ENCODE measurements around the gene STX12. TPM values are rescaled to one million over a fixed set of nuclear protein-coding genes. Genes with fewer than 3 reads are reported as not detected.

STX12 gene
- total and polyA plus RNA-seq, 2 of the 4 experiments (the other 2 are of a cell fraction): 28.6 to 54.8 TPM

DNA sequence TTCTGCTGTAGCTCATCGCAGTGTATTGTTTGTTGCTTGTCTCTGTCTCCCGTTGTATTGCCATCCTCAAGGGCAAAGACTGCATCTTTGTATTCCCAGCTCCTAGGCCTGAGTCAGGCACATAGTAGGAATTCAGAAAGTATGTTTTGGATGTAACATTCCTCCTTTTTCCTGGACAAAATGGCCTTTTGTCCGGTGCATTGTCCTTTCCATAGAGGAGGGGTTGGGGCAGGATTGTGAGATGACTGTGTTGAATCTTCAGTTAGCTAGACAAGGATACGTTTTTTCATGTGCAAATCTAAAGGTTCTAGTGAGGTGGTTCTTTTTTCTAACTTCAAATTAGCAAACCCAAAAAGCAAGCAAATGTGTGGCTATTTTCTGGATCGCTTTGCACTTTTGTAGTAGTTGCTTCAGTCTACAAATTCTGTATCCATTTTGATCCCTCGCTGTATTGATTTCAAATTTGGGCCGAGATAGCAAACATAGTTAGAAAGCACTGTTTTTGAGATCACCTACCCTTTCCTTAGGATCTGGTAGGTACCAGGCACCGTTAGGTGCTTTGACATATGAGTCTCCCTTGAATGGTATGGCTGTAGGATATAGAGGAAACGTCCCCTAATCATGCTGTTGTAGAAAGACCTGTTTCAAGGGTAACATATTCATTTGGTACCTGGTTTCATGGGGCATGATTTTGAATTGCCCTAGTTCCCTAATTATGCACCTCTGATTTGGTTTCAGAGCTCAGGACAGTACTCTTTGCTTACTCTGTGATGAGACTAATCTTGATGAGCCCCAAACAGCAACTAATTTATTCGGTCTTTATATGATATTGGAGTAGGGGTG is 58.8 kb downstream of the STX12 start:
- Histone ChIP-seq H2BK15ac (ENCODE audit: low read depth, low read length) (no peak overlapping the region), H2BK5ac (ENCODE audit: low read depth, low read length, poor library complexity, severe bottlenecking) (peak overlapping the region; percentile 19), H3K9me3 (ENCODE audit: control insufficient read depth, insufficient read depth, low read length) (no peaks in the 10 kb centered on the region), H2BK120ac (ENCODE audit: low read depth, low read length) (no peak overlapping the region), H3K18ac (ENCODE audit: low read depth, low read length) (no peak overlapping the region), H3K4me3 (ENCODE audit: insufficient read depth, low read depth, low read length) (peak overlapping the region; percentile 98), H4K20me1 (ENCODE audit: insufficient read depth, low read length) (no peaks in the 10 kb centered on the region; the same call in 1 of the 2 replicates), H3K56ac (ENCODE audit: extremely low read depth, insufficient read depth, low read length) (peak overlapping the region; percentile 77; the same call in 1 of the 2 replicates), H3K9me1 (ENCODE audit: insufficient read depth, low read length) (no peaks in the 10 kb centered on the region; the same call in 1 of the 2 replicates), H2AK5ac (ENCODE audit: low read depth, low read length) (peak overlapping the region; percentile 74; the same call in 1 of the 2 replicates), H3K27me3 (ENCODE audit: control insufficient read depth, insufficient read depth, low read length) (no peaks in the 10 kb centered on the region), H3K23ac (ENCODE audit: low read depth, low read length) (peak overlapping the region; percentile 93), H2AFZ (replicated peaks; ENCODE audit: low read length, poor library complexity) (no peak overlapping the region), H2AK9ac (replicated peaks; ENCODE audit: low read depth, low read length, poor library complexity) (no peak overlapping the region), H3K27ac (ENCODE audit: insufficient read depth, low read length) (peak overlapping the region; percentile 31), H3K9ac (ENCODE audit: low read depth, low read length) (peak overlapping the region; percentile 79), H3K14ac (replicated peaks; ENCODE audit: low read depth, low read length) (peak overlapping the region; percentile 77), H2BK20ac (ENCODE audit: low read depth, low read length) (no peak overlapping the region), H3K4me1 (ENCODE audit: control insufficient read depth, insufficient read depth, low read length) (peaks cover 7% of the 10 kb centered on the region; the same call in 1 of the 2 replicates), H4K8ac (ENCODE audit: low read depth in 2 of 2, low read length in 2 of 2) (peak overlapping the region; percentile 73 to 85; a peak in 3 of 4 replicates), H4K5ac (ENCODE audit: low read depth, low read length) (peak overlapping the region; percentile 65), H4K91ac (ENCODE audit: insufficient read depth, low read depth, low read length) (peak overlapping the region; percentile 17; the same call in 1 of the 2 replicates), H3K4me2 (ENCODE audit: low read depth, low read length) (peak overlapping the region; percentile 98), H3K4ac (ENCODE audit: low read depth, low read length) (peak overlapping the region; percentile 83), H3K79me1 (ENCODE audit: low read depth in 1 of 2, low read length in 2 of 2) (peaks cover 34 to 44% of the 10 kb centered on the region in 2 experiments), H3K36me3 (ENCODE audit: control insufficient read depth, insufficient read depth, low read length) (peaks cover 4% of the 10 kb centered on the region; the same call in 1 of the 2 replicates)
- in situ Hi-C loops (cut with MboI; ENCODE audit: low sequenced_read_pairs) (no loop called here), dilution Hi-C loops (cut with HindIII; ENCODE audit: low sequenced_read_pairs, unreplicated experiment) (no loop called here), intact Hi-C loops (cut with micrococcal nuclease) (loop anchor here (2.0 to 5.0 kb wide), 3 partner anchors 59 to 159 kb away; partner anchors contain the start of genes FAM76A, IFI6 and STX12)
- WGBS, 2 experiments (ENCODE audit: extremely low coverage in 2 of 2, insufficient read length in 1 of 2): no CpG with 5 or more reads among the region's 10 CpGs
- ChIA-PET CTCF (no interaction called here), POLR2A (ENCODE audit: unreplicated experiment) (no interaction called here)
- no peak for TF ChIP-seq RFX5 (IDR thresholded peaks at IDR 0.05; ENCODE audit: low read depth, low read length)
- no peak for TF ChIP-seq FOS (IDR thresholded peaks at IDR 0.05; ENCODE audit: low read depth, low read length)
- TF ChIP-seq CHD1 (IDR thresholded peaks at IDR 0.05; ENCODE audit: low read depth, low read length): no peak
- TF ChIP-seq, protein P1, sequence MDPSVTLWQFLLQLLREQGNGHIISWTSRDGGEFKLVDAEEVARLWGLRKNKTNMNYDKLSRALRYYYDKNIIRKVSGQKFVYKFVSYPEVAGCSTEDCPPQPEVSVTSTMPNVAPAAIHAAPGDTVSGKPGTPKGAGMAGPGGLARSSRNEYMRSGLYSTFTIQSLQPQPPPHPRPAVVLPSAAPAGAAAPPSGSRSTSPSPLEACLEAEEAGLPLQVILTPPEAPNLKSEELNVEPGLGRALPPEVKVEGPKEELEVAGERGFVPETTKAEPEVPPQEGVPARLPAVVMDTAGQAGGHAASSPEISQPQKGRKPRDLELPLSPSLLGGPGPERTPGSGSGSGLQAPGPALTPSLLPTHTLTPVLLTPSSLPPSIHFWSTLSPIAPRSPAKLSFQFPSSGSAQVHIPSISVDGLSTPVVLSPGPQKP (IDR thresholded peaks at IDR 0.05; ENCODE audit: borderline replicate concordance, low read depth, low read length): no peak
- TF ChIP-seq POLR2A (IDR thresholded peaks at IDR 0.05; ENCODE audit: low read depth, low read length): no peak
- TF ChIP-seq, protein P2, sequence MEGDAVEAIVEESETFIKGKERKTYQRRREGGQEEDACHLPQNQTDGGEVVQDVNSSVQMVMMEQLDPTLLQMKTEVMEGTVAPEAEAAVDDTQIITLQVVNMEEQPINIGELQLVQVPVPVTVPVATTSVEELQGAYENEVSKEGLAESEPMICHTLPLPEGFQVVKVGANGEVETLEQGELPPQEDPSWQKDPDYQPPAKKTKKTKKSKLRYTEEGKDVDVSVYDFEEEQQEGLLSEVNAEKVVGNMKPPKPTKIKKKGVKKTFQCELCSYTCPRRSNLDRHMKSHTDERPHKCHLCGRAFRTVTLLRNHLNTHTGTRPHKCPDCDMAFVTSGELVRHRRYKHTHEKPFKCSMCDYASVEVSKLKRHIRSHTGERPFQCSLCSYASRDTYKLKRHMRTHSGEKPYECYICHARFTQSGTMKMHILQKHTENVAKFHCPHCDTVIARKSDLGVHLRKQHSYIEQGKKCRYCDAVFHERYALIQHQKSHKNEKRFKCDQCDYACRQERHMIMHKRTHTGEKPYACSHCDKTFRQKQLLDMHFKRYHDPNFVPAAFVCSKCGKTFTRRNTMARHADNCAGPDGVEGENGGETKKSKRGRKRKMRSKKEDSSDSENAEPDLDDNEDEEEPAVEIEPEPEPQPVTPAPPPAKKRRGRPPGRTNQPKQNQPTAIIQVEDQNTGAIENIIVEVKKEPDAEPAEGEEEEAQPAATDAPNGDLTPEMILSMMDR (conservative IDR thresholded peaks at IDR 0.05; ENCODE audit: low read depth, low read length): no peak
- no peak for TF ChIP-seq RAD21 (IDR thresholded peaks at IDR 0.05; ENCODE audit: low read length)
- no peak for TF ChIP-seq BHLHE40 (IDR thresholded peaks at IDR 0.05; ENCODE audit: low read depth, low read length)
- no peak for TF ChIP-seq MAFK (IDR thresholded peaks at IDR 0.05; ENCODE audit: low read depth, low read length)
- DNase-seq (peak; percentile 5), ATAC-seq (ENCODE audit: low read depth) (no peak)
- no TSS peak for BruUV-seq (replicated peaks)

All from IMR-90 (cell line).